Kidney (tissue), 14 donors: Measurements from ENCODE around the gene DVL2. TPM values are rescaled to one million over a fixed set of nuclear protein-coding genes. Genes with fewer than 3 reads are reported as not detected.

Experiments used
- DNase-seq, 5 donors: peaks; one replicate each; pipeline ENCODE4 v3.0.0-alpha.2; 2013 to 2020
- FAIRE-seq: peaks from 2 replicates; lab custom pipeline; 2012; peaks lifted over from hg19 to GRCh38; lab: Jason Lieb, UNC
- H3K27ac ChIP-seq, 2 donors: one replicate each; pipeline ENCODE4 v1.7.0; 2013; ENCODE audit warnings: low read depth in 2 of 2, low read length in 2 of 2, inconsistent platforms in 1 of 2
- H3K27me3 ChIP-seq: one replicate; pipeline ENCODE4 v1.7.1; 2013; ENCODE audit warnings: low read length, inconsistent platforms; ENCODE audit not compliant: control insufficient read depth, insufficient read depth
- H3K36me3 ChIP-seq, 3 donors: one replicate each; pipeline versions ENCODE4 v1.7.0 to v1.7.1; 2013; ENCODE audit warnings: low read length in 3 of 3, control low read depth in 1 of 3, inconsistent platforms in 1 of 3; ENCODE audit not compliant: insufficient read depth in 3 of 3, control insufficient read depth in 2 of 3
- H3K4me1 ChIP-seq, 3 donors: one replicate each; pipeline versions ENCODE4 v1.7.0 to v1.7.1; 2013; ENCODE audit warnings: low read length in 3 of 3, inconsistent platforms in 1 of 3, low read depth in 1 of 3; ENCODE audit not compliant: control insufficient read depth in 2 of 3, insufficient read depth in 2 of 3
- H3K4me3 ChIP-seq, 3 donors: one replicate each; pipeline versions ENCODE4 v1.7.0 to v1.8.1; 2013; ENCODE audit warnings: low read length in 3 of 3, control low read depth in 1 of 3, inconsistent platforms in 1 of 3
- H3K9ac ChIP-seq, 3 donors: one replicate each; pipeline versions ENCODE4 v1.7.0 to v1.7.1; 2013; ENCODE audit warnings: low read length in 3 of 3, control low read depth in 1 of 3, inconsistent platforms in 1 of 3
- H3K9me3 ChIP-seq, 3 donors: one replicate each; pipeline versions ENCODE4 v1.7.0 to v1.7.1; 2013; ENCODE audit warnings: low read length in 3 of 3, control low read depth in 1 of 3, inconsistent platforms in 1 of 3; ENCODE audit not compliant: control insufficient read depth in 2 of 3, insufficient read depth in 1 of 3
- CTCF ChIP-seq: IDR thresholded peaks from 3 replicates; pipeline ENCODE4 v1.5.1; 2012; ENCODE audit warnings: mild to moderate bottlenecking, moderate library complexity, borderline replicate concordance; ENCODE audit not compliant: insufficient read depth; ENCODE audit errors: extremely low read depth
- intact Hi-C: fragments of 100-400 bp; cut with DNase I; formaldehyde crosslinking; loops from one replicate; pipeline ENCODE4 v1.11.1; 2022
- polyA plus RNA-seq: library from polyadenylated mRNA; stranded (reverse); fragments of 350-450 nt; fragmentation: Illumina TruSeq; extraction: RNeasy Lipid Tissue Mini Kit (QIAGEN cat#74804); gene quantifications from one replicate; pipeline ENCODE4 v1.2.3, GENCODE V29; 2014; ENCODE audit warnings: low read depth, low replicate concordance; ENCODE audit not compliant: insufficient read depth
- total RNA-seq: library from RNA; stranded (reverse); fragmentation: NEBNext Ultra II Directional; extraction: Animal tissue kit (Norgen Biotek cat#: 25700); gene quantifications from one replicate; pipeline ENCODE4 v1.2.1, GENCODE V29; 2021
- donor health status: control.
- donor health status: control.
- donor health status: control.
- donor health status: control.
- donor health status: control.
- donor health status: DM: yes; HTN: yes; CAD: no.
- donor health status: Normal renal cell carcinoma (clear cell type).

The DVL2 gene
- total and polyA plus RNA-seq, 2 donors from 2014 or later: 18.0 to 35.8 TPM

- peak; percentile 60 to 94 (median 77) for DNase-seq
- intact Hi-C loops: no loop called here
- peaks cover 0 to 21% (median 3%) of the 10 kb centered on the region in 3 donors for H3K4me1 ChIP-seq
Observed at GRCh38 chr17:7260651-7261378, 26.5 kb upstream of the DVL2 start.

GRCh38 chr17:7260151-7260550 lies 25.8 kb upstream of the DVL2 start:
- Histone ChIP-seq H3K4me3 (peak overlapping the region in 2 of 3 donors; percentile 53 to 74), H3K4me1 (peaks cover 0 to 21% (median 3%) of the 10 kb centered on the region in 3 donors), H3K9ac (peak overlapping the region in 1 of 3 donors; percentile 91), H3K9me3 (no peaks in the 10 kb centered on the region), H3K27me3 (no peaks in the 10 kb centered on the region), H3K27ac (peak overlapping the region; percentile 72 to 89), H3K36me3 (peaks cover 0 to 8% (median 7%) of the 10 kb centered on the region in 3 donors)
- no peak for TF ChIP-seq CTCF
- intact Hi-C loops: no loop called here
- FAIRE-seq (no peak), DNase-seq (no peak)

More at GRCh38 chr17:7260651-7261378, 26.5 kb upstream of the DVL2 start:
- H3K9ac ChIP-seq: peak overlapping the region in 2 of 3 donors; percentile 41 to 91
- TF ChIP-seq CTCF: no peak
- no peaks in the 10 kb centered on the region for H3K27me3 ChIP-seq
- peaks cover 0 to 8% (median 7%) of the 10 kb centered on the region in 3 donors for H3K36me3 ChIP-seq
- peak overlapping the region; percentile 33 to 74 (median 53) for H3K4me3 ChIP-seq
- peak overlapping the region; percentile 89 for H3K27ac ChIP-seq
- no peak for FAIRE-seq
- no peaks in the 10 kb centered on the region for H3K9me3 ChIP-seq

- intact Hi-C loops: no loop called here
- peaks cover 0 to 13% (median 7%) of the 10 kb centered on the region in 3 donors for H3K36me3 ChIP-seq
Observed at GRCh38 chr17:7259555-7259889, 25.2 kb upstream of the DVL2 start.

More at GRCh38 chr17:7259555-7259889, 25.2 kb upstream of the DVL2 start:
- Histone ChIP-seq H3K4me1 (peaks cover 0 to 21% (median 3%) of the 10 kb centered on the region in 3 donors), H3K9ac (no peak overlapping the region), H3K27ac (peak overlapping the region; percentile 51 to 76), H3K4me3 (peak overlapping the region in 1 of 3 donors; percentile 26), H3K27me3 (no peaks in the 10 kb centered on the region), H3K9me3 (no peaks in the 10 kb centered on the region)
- FAIRE-seq: no peak
- DNase-seq: no peak
- TF ChIP-seq CTCF: no peak
